ENCODE data around the gene STK38.

- TF ChIP-seq, protein P1, sequence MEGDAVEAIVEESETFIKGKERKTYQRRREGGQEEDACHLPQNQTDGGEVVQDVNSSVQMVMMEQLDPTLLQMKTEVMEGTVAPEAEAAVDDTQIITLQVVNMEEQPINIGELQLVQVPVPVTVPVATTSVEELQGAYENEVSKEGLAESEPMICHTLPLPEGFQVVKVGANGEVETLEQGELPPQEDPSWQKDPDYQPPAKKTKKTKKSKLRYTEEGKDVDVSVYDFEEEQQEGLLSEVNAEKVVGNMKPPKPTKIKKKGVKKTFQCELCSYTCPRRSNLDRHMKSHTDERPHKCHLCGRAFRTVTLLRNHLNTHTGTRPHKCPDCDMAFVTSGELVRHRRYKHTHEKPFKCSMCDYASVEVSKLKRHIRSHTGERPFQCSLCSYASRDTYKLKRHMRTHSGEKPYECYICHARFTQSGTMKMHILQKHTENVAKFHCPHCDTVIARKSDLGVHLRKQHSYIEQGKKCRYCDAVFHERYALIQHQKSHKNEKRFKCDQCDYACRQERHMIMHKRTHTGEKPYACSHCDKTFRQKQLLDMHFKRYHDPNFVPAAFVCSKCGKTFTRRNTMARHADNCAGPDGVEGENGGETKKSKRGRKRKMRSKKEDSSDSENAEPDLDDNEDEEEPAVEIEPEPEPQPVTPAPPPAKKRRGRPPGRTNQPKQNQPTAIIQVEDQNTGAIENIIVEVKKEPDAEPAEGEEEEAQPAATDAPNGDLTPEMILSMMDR (IDR thresholded peaks at IDR 0.05) = no peak
- no peak for TF ChIP-seq POLR2A (IDR thresholded peaks at IDR 0.05)
Observed at GRCh38 chr6:36544228-36544627, 3.1 kb downstream of the STK38 start.
